GM19328 (cell line): ENCODE results near the gene ISCA1.

ENCODE experiments used
- ATAC-seq: cut with Tn5 transposase; IDR thresholded peaks from one replicate; pipeline ENCODE4 v1.9.1; 2021; ENCODE audit warnings: mild to moderate bottlenecking, moderate library complexity; ENCODE audit not compliant: unreplicated experiment

ISCA1 gene

DNA sequence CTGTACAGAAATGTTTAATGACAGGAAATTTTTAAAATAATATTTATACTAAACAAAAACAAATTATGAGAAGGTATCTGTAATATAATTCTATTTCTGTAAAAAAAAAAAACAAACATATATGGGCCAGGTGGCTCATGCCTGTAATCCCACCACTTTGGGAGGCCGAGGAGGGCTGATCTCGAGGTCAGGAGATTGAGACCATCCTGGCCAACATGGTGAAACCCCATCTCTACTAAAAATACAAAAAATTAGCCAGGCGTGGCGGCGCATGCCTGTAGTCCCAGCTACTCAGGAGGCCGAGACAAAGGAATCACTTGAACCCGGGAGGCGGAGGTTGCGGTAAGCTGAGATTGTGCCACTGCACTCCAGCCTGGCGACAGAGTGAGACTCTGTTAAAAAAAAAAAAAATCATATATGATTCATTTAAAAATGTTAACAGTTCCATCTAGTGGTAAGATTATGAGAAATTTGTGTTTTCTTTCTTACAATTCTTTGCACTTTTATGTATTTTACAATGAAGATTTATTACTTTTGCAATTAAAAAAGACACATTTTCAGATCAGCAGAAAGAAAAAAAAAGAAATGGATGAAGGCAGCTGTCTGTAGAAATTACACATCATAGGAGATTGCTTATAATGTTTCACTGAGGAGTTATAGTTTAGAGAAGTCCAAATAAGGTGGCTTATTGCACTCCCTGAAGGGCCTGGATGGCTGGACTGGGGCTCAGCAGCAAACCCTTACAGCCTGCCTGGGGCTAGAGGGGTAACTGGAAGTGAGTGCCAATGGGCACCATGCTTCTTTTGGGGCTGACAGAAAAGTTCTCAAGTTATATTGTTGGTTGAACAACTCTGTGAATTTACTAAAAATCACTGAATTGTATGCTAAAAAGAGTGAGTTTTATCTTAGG is 43.2 kb downstream of the ISCA1 start:
- no peak for ATAC-seq

DNA sequence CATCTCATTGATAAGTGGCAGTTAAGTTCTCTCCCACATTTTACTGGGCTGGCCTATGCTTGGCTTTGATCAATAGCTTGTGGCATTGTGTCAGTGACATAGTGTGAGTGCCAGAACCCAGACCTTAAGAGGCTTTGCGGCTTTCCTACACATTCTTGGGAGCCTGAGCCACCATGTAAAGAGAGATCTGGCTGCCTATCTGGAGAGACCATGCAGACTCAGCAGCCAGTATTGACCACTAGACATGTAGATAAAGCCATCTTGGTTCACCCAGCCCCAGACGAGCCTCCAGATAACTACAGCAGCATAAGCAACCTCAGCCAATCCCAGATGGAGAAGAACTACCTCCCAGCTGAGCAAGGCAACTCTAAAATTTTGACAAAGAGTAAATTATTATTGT is 51.5 kb downstream of the ISCA1 start:
- no peak for ATAC-seq

GRCh38 chr9:86222667-86223066 is 59.7 kb downstream of the ISCA1 start:
- ATAC-seq = no peak

DNA sequence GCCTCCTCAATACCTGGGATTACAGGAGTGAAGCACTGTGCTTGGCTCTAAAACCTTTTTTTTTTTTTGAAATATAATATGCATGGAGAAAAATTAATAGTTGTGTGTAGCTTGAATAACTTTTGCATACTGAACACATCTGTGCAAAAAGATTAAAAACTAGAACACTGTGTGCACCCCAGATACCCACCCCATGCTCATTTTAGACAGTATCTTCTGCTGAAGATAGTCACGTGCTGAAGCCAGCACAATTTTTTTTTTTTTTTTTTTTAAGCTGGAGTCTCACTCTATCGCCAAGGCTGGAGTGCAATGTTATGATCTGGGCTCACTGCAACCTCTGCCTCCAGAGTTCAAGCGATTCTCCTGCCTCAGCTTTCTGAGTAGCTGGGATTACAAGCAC is 62.7 kb downstream of the ISCA1 start:
- no peak for ATAC-seq

- ATAC-seq = no peak
Observed at GRCh38 chr9:86217076-86217755, 65.1 kb downstream of the ISCA1 start.
